HG03095 (cell line): Measurements from ENCODE around the gene BECN2.
A peak's percentile ranks its signal among the peaks of the same experiment; 100 is the strongest.
"Not testable (repeated sequence)": the region's sequence is repeated elsewhere in the genome, so short reads cannot be mapped to it uniquely, and the experiment has no call there.

Experiments
- ATAC-seq: cut with Tn5 transposase; IDR thresholded peaks from one replicate; pipeline ENCODE4 v1.9.1; 2021; ENCODE audit warnings: moderate library complexity; ENCODE audit not compliant: unreplicated experiment

The BECN2 gene

DNA sequence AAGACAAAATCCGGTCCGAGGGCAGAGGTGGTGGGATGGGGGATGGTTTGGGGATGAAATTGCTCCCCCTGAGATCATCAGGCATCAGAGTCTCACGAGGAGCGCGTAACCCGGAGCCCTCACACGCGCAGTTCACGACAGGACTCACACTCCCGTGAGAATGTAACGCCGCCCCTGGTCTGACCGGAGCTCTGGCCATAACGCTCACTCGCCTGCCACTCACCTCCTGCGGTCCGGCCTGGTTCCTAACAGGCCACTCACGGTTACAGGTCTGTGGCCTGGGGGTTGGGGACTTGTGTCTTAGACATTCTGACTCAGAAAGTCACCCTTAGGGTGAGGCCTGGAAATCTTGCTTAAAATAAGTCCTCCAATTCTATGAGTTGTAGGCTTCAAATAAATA is 21.5 kb downstream of the BECN2 start:
- ATAC-seq = no peak

DNA sequence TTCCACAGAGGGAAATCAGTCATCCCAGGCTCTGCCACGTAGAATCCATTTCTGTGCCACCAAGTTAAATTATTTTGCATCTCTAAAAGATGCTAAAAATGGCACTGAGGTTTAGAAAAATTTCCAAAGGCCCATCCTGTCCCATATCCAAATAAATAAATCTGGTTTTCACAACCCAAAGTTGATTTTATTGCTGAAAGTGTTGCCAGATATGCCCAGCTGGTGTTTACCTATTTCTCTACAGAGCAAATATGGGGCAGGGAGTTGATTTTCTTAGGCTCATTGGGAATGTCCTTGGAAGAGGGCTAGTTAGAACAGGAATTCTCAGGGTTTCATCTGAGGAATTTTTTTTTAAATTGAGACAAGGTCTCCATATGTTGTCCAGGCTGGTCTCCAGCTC is 22.4 kb downstream of the BECN2 start:
- no peak for ATAC-seq

DNA sequence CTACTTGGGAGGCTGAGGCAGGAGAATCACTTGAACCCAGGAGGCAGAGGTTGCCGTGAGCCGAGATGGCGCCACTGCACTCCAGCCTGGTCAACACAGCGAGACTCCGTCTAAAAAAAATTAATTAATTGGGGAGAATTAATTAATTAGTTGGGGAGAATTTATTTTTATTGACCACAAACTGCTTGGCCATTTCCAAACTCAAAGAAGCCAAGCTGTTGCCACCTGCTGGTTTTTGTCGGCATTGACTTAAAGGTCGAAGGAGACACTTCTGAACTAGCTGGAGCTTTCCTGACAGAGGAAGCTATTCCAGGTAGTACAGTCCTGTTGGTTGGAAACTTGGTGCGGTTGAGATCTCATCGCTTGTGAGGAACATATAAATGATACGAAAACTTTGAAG is 28.2 kb downstream of the BECN2 start:
- peak; percentile 57 for ATAC-seq

DNA sequence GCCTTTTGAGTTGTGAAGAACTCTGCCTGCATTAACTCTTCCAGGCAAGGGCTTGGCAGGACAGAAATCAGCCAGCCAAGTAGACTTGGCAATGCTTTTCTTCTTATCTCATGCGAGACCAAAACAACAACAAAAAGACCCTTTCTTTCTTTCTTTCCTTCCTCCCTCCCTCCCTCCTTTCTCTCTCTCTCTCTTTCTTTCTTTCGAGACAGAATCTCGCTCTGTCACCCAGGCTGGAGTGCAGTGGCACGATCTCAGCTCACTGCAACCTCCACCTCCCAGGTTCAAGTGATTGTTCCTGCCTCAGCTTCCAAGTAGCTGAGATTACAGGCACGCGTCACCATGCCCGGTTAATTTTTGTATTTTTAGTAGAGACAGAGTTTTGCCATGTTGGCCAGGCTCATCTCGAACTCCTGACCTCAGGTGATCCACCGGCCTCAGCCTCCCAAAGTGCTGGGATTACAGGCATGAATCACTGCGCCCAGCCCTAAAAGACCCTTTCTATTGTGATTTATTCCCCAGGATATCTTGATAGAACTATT is 30.9 kb downstream of the BECN2 start:
- ATAC-seq = not testable (repeated sequence)

DNA sequence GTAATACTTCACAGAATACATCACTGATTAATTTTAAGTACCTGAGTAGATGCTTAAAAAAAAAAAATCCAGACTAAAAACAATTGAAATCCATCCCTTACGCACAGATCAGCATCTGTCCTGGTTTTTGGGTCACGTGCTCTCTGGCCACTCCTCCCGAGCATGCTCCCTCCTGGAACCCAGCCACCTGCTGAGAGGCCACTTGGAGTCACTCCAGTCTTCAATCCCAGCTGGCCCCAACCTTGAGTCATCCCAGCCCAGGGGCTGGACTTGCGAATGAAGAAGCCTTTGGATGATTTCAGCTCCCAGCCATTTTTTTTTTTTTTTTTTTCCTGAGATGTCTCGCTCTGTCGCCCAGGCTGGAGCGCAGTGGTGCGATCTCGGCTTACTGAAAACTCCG is 32.5 kb downstream of the BECN2 start:
- no peak for ATAC-seq

DNA sequence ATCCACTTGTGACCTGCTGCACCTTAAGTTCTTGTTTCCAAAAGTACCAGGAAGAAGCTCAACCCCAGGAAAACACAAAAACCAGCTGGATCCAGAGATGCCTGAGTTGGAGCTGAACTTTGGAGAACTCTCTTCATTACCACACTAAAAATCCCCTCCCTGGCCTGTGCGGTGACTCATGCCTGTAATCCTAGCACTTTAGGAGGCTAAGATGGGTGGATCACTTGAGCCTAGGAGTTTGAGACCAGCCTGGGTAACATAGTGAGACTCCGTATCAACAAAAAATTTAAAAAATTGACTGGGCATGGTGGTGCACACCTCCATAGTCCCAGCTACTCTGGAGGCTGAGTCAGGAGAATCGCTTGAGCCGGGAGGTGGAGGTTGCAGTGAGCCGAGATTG is 35.2 kb downstream of the BECN2 start:
- ATAC-seq = no peak

DNA sequence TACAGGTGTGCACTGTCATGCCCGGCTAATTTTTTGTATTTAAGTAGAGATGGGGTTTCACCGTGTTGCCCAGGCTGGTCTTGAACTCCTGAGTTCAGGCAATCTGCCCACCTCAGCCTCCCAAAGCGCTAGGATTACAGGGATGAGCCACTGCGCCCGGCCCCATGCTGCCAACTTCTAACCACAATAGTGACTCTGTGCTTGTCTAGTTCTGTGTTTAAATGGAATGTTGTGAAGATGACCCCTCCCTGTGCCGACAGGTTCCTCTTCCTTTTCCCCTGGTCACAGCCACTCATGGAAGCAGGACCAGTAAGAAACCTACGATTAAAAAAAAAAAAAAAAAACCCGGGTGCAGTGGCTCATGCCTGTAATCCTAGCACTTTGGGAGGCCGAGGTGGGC is 36.6 kb downstream of the BECN2 start:
- ATAC-seq = no peak

DNA sequence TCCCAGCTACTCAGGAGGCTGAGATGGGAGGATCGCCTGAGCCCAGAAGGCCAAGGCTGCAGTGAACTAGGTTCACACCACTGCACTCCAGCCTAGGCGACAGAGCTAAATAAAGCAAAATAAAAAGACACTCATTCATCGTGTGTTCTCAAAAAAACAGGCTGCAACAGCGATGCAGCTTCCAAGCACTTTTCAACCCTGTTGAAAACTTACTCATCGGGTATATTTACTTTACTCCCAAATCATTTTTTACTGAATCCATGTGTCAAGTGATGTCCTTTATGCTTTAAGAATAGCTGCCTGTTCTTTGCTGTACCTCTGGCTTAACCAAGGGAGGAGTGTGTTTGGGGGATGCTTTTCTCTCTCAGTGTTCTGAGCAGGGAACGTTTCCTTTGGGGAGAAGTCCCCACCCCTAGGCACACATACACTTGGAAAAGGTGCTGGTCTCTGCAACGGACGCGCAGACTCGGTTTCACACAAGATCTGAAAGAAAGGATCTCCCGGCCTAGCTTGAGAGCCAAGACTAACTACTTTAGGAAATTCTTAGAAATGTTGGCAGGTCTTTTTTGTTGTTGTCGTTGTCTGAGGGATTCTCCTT is 39.9 kb downstream of the BECN2 start:
- no peak for ATAC-seq

DNA sequence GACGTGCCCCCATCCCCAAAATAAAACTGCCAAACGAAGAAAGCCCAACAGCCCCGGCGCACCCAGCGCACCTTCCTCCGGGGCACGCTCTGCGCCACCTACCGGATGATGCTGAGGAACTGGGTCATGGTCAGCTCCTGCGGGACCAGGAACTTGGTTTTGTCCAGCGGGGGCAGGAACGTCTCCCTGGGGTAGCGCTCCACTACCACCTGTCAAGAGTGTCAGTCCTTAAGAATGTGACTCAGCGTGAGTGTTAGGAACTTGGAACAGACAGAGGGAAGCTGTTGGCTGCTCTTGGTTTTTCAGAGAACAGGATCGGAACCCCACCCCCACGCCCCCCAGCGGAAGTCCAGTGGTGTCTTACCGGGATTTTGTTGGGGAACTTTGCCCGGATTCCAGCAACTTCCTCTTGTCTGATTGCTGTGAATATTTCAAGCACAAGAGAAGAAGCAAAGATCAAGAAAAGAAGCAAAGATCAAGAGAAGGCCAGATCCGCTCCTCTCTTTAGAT is 40.9 kb downstream of the BECN2 start:
- peak; percentile 83 for ATAC-seq

DNA sequence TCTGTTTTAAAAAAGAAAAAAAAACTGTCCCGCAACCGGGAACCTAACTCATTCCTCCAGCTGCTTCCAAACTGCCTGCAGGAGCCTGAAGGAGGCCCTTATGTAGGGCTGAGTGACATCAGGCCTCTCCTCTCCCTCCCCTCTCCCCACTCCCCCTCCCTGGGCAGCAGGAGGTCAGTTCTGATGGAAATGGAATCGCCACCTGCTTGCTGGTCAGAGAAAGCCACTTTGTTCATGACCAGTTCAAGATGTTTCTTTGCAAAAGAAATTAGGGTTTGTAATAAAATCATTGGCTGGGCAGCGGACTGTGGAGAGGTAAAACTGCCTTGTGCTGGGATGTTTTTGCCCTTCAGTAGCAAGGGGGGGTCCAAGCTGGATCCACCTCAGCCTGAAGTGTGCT is 41.5 kb downstream of the BECN2 start, which contains the start of gene MAP1LC3C:
MAP1LC3C (minus strand) TSS at position 73 of the 400 bp plus-strand sequence. CDS start 90 bp downstream, outside the sequence.
- ATAC-seq = no peak

DNA sequence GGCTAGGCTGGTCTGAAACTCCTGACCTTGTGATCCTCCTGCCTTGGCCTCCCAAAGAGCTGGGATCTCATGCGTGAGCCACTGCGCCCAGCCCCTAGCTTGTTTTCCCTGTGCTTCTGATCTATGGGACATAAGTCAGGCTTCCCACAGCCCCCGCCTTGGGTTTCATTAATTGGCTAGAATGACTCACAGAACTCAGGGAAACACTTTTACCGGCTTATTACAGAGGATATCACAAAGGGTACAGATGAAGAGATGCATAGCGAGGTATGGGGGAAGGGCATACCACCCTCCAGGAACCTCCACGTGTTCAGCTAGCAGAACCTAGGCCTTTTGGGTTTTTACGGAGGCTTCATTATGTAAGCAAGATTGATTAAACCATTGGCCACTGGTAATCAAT is 42.9 kb downstream of the BECN2 start:
- ATAC-seq = no peak

DNA sequence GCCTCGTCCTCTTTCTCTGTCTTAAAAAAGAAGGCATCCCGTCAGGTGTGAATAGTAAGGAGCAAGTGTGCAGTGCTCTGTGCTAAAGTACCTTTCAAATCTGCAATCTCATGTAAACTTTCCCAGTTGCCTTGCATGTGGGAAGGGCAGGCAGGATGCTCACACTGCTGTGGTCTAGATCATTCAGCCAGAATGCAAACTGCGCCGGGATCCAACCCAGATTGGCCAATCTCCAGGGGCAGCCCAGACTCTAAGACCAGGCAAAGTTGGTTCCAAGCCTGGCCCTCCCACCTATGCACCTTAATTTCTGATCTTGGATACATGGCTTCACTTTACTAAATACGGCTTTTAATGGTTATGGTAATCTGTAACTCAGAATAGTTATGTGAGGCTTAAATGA is 44.5 kb downstream of the BECN2 start:
- ATAC-seq = no peak

DNA sequence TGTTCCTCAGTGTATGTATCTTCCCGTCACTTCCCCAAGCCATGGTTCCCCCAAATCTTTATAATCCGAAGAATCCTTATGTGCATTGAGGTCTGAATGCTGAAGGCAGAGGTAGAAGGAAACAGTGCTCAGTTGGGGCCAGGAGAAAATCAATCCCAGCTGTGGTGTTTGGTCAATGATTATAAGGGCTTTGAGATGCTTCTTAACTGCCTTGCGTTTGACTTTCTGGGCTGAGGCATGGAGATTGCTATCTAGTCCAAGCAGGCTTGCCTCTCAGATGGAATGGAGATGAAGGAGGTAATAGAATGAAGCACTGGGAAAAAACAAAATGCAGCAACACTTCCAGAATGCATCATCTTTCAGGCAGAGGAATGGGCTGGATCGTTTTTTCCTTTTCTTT is 44.9 kb downstream of the BECN2 start:
- ATAC-seq = no peak

DNA sequence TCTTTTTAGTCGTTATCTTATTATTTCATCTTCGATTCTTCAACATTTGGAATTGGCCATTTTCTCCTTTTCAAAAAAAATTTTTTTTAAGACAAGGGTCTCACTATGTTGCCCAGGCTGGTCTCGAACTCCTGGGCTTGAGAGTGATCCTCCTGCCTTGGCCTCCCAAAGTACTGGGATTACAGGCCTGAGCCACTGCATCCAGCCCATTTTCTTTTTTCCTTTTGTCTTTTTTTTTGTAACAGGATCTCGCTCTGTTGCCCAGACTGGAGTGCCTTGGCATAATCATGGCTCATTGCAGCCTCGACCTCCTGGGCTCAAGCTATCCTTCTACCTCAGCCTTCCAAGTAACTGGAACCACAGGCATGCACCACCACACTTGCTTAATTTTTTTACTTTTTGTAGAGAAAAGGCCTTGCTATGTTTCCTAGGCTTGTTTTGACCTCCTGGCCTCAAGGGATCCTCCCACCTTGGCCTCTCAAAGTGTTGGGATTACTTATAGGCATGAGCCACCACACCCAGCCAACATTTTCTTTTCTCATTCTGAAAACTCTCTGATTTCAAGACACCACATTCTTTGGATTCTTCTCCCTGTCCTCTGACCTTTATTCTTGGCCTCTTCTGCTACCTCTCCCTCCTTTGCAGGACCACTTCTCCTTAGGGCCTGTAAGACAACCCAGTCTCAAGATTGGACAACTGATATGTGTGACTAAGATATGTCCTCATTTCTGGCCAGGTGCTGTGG is 47.4 kb downstream of the BECN2 start:
- ATAC-seq = no peak

DNA sequence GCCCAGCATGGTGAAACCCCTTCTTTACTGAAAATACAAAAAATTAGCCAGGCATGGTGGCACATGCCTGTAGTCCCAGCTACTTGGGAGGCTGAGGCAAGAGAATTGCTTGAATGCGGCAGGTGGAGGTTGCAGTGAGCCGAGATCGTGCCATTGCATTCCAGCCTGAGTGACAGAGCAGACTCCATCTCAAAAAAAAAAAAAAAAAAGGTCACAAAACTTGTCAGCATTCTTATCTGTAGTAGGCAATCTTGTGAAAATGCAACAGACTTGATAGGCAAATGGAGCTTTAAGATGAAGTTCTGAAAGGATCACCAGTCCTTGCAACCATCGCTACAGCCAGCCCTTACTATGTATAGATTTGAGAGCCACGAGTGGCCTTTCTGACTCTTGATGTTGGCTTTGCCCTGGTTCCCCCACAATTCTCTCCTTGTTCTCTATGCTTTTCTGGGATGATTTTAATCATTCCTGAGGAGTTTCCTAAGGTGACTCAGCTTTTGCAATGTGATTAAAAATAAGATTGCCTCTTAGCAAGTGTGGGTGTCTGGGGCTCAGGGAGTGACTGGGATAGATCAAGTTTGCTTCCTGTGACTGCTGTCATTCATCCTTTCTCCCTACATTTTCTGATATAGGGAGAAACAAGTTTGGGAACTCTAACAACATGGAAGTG is 48.4 kb downstream of the BECN2 start:
- no peak for ATAC-seq

DNA sequence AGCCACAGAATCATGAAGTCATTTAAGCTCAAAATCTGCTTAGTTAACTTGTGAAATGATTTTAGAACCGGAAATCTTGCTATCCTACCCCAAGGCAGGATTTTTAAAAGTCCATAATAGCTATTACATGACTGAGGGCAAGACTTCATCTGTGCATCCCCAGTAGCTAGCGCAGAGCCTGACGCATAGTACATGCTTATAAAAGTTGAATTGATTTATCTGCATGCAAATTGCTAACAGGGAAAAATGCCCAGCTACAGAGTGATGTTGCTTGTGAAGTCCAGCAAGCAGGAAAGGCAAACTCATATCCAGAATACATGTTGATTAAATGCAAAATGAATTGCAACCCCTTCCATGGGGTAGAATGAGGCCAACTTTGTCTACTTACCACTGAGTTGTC is 49.4 kb downstream of the BECN2 start:
- ATAC-seq = no peak
